ENCODE results near the gene KIAA1671. TPM values are rescaled to one million over a fixed set of nuclear protein-coding genes. Genes with fewer than 3 reads are reported as not detected.

The KIAA1671 gene
- total RNA-seq, 1 experiment from 2014 or later = 18.6 TPM

- no peaks in the 10 kb centered on the region for H3F3A ChIP-seq (ENCODE audit: low read length, unreplicated experiment)
- ChIA-PET CTCF (no interaction called here), POLR2A (ENCODE audit: unreplicated experiment) (no interaction called here)
- H3K9ac ChIP-seq (ENCODE audit: low read length) = no peak overlapping the region
- no peak for DNase-seq
- H3K27ac ChIP-seq (ENCODE audit: low read length) = no peak overlapping the region
- no peak overlapping the region for H2AFZ ChIP-seq (ENCODE audit: low read length)
- no peak overlapping the region for H3K4me2 ChIP-seq (ENCODE audit: low read length)
- H3K9me3 ChIP-seq (ENCODE audit: low read length) = no peaks in the 10 kb centered on the region
- H3K36me3 ChIP-seq (ENCODE audit: low read depth, low read length) = 0 out of 2 replicates have a peak, but pooled peaks cover 3% of the 10 kb centered on the region
- H3K79me2 ChIP-seq (ENCODE audit: low read length) = no peaks in the 10 kb centered on the region
- H3K4me3 ChIP-seq (ENCODE audit: low read length) = no peak overlapping the region
- no TSS peak for BruUV-seq (replicated peaks)
- no peaks in the 10 kb centered on the region for H3K9me2 ChIP-seq (replicated peaks; ENCODE audit: low read length)
- intact Hi-C loops (cut with micrococcal nuclease) = no loop called here
- ATAC-seq = no peak
- no peaks in the 10 kb centered on the region for H3K27me3 ChIP-seq (ENCODE audit: low read length)
- peaks cover 5% of the 10 kb centered on the region; the same call in 1 of the 2 replicates for H3K4me1 ChIP-seq (ENCODE audit: insufficient read depth, low read length)
- H4K20me1 ChIP-seq (ENCODE audit: low read length) = no peaks in the 10 kb centered on the region
- TF ChIP-seq CTCF (conservative IDR thresholded peaks at IDR 0.05; ENCODE audit: low read depth, low read length) = no peak
- no peak for TF ChIP-seq EZH2phosphoT487 (IDR thresholded peaks at IDR 0.05; ENCODE audit: borderline replicate concordance, low read length)
- no peak for TF ChIP-seq EZH2 (IDR thresholded peaks at IDR 0.05; ENCODE audit: low read length, unreplicated experiment)
These were observed 189.6 kb downstream of the KIAA1671 start for GRCh38 chr22:25142102-25142501.

GRCh38 chr22:25143156-25144076 lies 190.9 kb downstream of the KIAA1671 start:
- H3K27ac ChIP-seq (ENCODE audit: low read length) = no peak overlapping the region
- H3K36me3 ChIP-seq (ENCODE audit: low read depth, low read length) = no peaks in the 10 kb centered on the region
- H3K4me3 ChIP-seq (ENCODE audit: low read length) = no peak overlapping the region
- intact Hi-C loops (cut with micrococcal nuclease) = no loop called here
- no peaks in the 10 kb centered on the region for H3K9me2 ChIP-seq (replicated peaks; ENCODE audit: low read length)
- ChIA-PET POLR2A (ENCODE audit: unreplicated experiment) (no interaction called here), CTCF (no interaction called here)
- H3K9me3 ChIP-seq (ENCODE audit: low read length) = no peaks in the 10 kb centered on the region
- H3F3A ChIP-seq (ENCODE audit: low read length, unreplicated experiment) = no peaks in the 10 kb centered on the region
- no peak overlapping the region for H2AFZ ChIP-seq (ENCODE audit: low read length)
- BruUV-seq (replicated peaks) = no TSS peak
- no peak for DNase-seq
- no peak overlapping the region for H3K9ac ChIP-seq (ENCODE audit: low read length)
- no peaks in the 10 kb centered on the region for H3K79me2 ChIP-seq (ENCODE audit: low read length)
- TF ChIP-seq EZH2phosphoT487 (IDR thresholded peaks at IDR 0.05; ENCODE audit: borderline replicate concordance, low read length) (no peak), CTCF (conservative IDR thresholded peaks at IDR 0.05; ENCODE audit: low read depth, low read length) (no peak), EZH2 (IDR thresholded peaks at IDR 0.05; ENCODE audit: low read length, unreplicated experiment) (no peak)
- H4K20me1 ChIP-seq (ENCODE audit: low read length) = no peaks in the 10 kb centered on the region
- no peaks in the 10 kb centered on the region for H3K4me1 ChIP-seq (ENCODE audit: insufficient read depth, low read length)
- ATAC-seq = no peak
- no peak overlapping the region for H3K4me2 ChIP-seq (ENCODE audit: low read length)
- no peaks in the 10 kb centered on the region for H3K27me3 ChIP-seq (ENCODE audit: low read length)

- DNase-seq (no peak), ATAC-seq (no peak)
- POLR2A ChIA-PET (ENCODE audit: unreplicated experiment) = no interaction called here
- no peak overlapping the region for H3K27ac ChIP-seq (ENCODE audit: low read length)
- H2AFZ ChIP-seq (ENCODE audit: low read length) = no peak overlapping the region
- no peak overlapping the region for H3K9ac ChIP-seq (ENCODE audit: low read length)
- no peak overlapping the region for H3K4me2 ChIP-seq (ENCODE audit: low read length)
- CTCF ChIA-PET = no interaction called here
- no peaks in the 10 kb centered on the region for H3K27me3 ChIP-seq (ENCODE audit: low read length)
- H3F3A ChIP-seq (ENCODE audit: low read length, unreplicated experiment) = no peaks in the 10 kb centered on the region
- TF ChIP-seq EZH2 (IDR thresholded peaks at IDR 0.05; ENCODE audit: low read length, unreplicated experiment) (no peak), EZH2phosphoT487 (IDR thresholded peaks at IDR 0.05; ENCODE audit: borderline replicate concordance, low read length) (no peak), CTCF (conservative IDR thresholded peaks at IDR 0.05; ENCODE audit: low read depth, low read length) (no peak)
- H3K4me1 ChIP-seq (ENCODE audit: insufficient read depth, low read length) = no peaks in the 10 kb centered on the region
- BruUV-seq (replicated peaks) = no TSS peak
- H3K79me2 ChIP-seq (ENCODE audit: low read length) = no peaks in the 10 kb centered on the region
- H3K9me3 ChIP-seq (ENCODE audit: low read length) = no peaks in the 10 kb centered on the region
- no peaks in the 10 kb centered on the region for H3K36me3 ChIP-seq (ENCODE audit: low read depth, low read length)
- intact Hi-C loops (cut with micrococcal nuclease) = no loop called here
- H3K9me2 ChIP-seq (replicated peaks; ENCODE audit: low read length) = no peaks in the 10 kb centered on the region
- H4K20me1 ChIP-seq (ENCODE audit: low read length) = no peaks in the 10 kb centered on the region
- H3K4me3 ChIP-seq (ENCODE audit: low read length) = no peak overlapping the region
These were observed 192.0 kb downstream of the KIAA1671 start for GRCh38 chr22:25144522-25144921.
